ENCODE measurements around the gene CPB1.

CPB1 gene

GRCh38 chr3:148815316-148816110 is 12.1 kb upstream of the CPB1 start:
- Mint-ChIP-seq H3K4me3 (no peak overlapping the region), H3K4me1 (ENCODE audit: low read depth) (no peaks in the 10 kb centered on the region), H3K9me3 (no peaks in the 10 kb centered on the region), H3K27ac (no peak overlapping the region), H3K36me3 (ENCODE audit: low read depth) (no peaks in the 10 kb centered on the region), H3K27me3 (peaks cover 3% of the 10 kb centered on the region)
- intact Hi-C loops (cut with micrococcal nuclease): no loop called here

- intact Hi-C loops (cut with micrococcal nuclease): no loop called here
- Mint-ChIP-seq H3K4me1 (ENCODE audit: low read depth) (no peaks in the 10 kb centered on the region), H3K4me3 (no peak overlapping the region), H3K9me3 (no peaks in the 10 kb centered on the region), H3K27me3 (peaks cover 1% of the 10 kb centered on the region), H3K36me3 (ENCODE audit: low read depth) (no peaks in the 10 kb centered on the region), H3K27ac (no peak overlapping the region)
These were observed 11.2 kb upstream of the CPB1 start for GRCh38 chr3:148816427-148816826.

GRCh38 chr3:148816981-148817525 is 10.6 kb upstream of the CPB1 start:
- H3K9me3 Mint-ChIP-seq: no peaks in the 10 kb centered on the region
- H3K4me3 Mint-ChIP-seq: no peak overlapping the region
- no peak overlapping the region for H3K27ac Mint-ChIP-seq
- no peaks in the 10 kb centered on the region for H3K4me1 Mint-ChIP-seq (ENCODE audit: low read depth)
- intact Hi-C loops (cut with micrococcal nuclease): no loop called here
- H3K36me3 Mint-ChIP-seq (ENCODE audit: low read depth): no peaks in the 10 kb centered on the region
- peaks cover 1% of the 10 kb centered on the region for H3K27me3 Mint-ChIP-seq

- Mint-ChIP-seq H3K4me3 (no peak overlapping the region), H3K27ac (no peak overlapping the region), H3K9me3 (no peaks in the 10 kb centered on the region), H3K27me3 (peaks cover under 1% of the 10 kb centered on the region), H3K4me1 (ENCODE audit: low read depth) (no peaks in the 10 kb centered on the region), H3K36me3 (ENCODE audit: low read depth) (no peaks in the 10 kb centered on the region)
- intact Hi-C loops (cut with micrococcal nuclease): no loop called here
These were observed 7.0 kb upstream of the CPB1 start for GRCh38 chr3:148820361-148821245.

- Mint-ChIP-seq H3K9me3 (no peaks in the 10 kb centered on the region), H3K36me3 (ENCODE audit: low read depth) (no peaks in the 10 kb centered on the region)
- intact Hi-C loops (cut with micrococcal nuclease): no loop called here
These were observed 4.6 kb upstream of the CPB1 start for GRCh38 chr3:148823026-148823425.

GRCh38 chr3:148825476-148825875 is 2.1 kb upstream of the CPB1 start:
- H3K4me3 Mint-ChIP-seq: no peak overlapping the region
- H3K4me1 Mint-ChIP-seq (ENCODE audit: low read depth): no peaks in the 10 kb centered on the region
- H3K27ac Mint-ChIP-seq: no peak overlapping the region
- no peaks in the 10 kb centered on the region for H3K9me3 Mint-ChIP-seq
- no peaks in the 10 kb centered on the region for H3K27me3 Mint-ChIP-seq
- intact Hi-C loops (cut with micrococcal nuclease): no loop called here
- no peaks in the 10 kb centered on the region for H3K36me3 Mint-ChIP-seq (ENCODE audit: low read depth)

More at GRCh38 chr3:148823026-148823425, 4.6 kb upstream of the CPB1 start:
- Mint-ChIP-seq H3K4me3 (no peak overlapping the region), H3K27ac (no peak overlapping the region), H3K4me1 (ENCODE audit: low read depth) (no peaks in the 10 kb centered on the region), H3K27me3 (no peaks in the 10 kb centered on the region)

- intact Hi-C loops (cut with micrococcal nuclease): no loop called here
These were observed 602 bp downstream of the CPB1 start for GRCh38 chr3:148828136-148828690.

GRCh38 chr3:148829926-148830325 is 2.3 kb downstream of the CPB1 start:
- H3K36me3 Mint-ChIP-seq (ENCODE audit: low read depth): no peaks in the 10 kb centered on the region
- no peaks in the 10 kb centered on the region for H3K9me3 Mint-ChIP-seq
- H3K27ac Mint-ChIP-seq: no peak overlapping the region
- no peak overlapping the region for H3K4me3 Mint-ChIP-seq
- no peaks in the 10 kb centered on the region for H3K27me3 Mint-ChIP-seq
- intact Hi-C loops (cut with micrococcal nuclease): no loop called here
- no peaks in the 10 kb centered on the region for H3K4me1 Mint-ChIP-seq (ENCODE audit: low read depth)

More at GRCh38 chr3:148828136-148828690, 602 bp downstream of the CPB1 start:
- H3K36me3 Mint-ChIP-seq (ENCODE audit: low read depth): no peaks in the 10 kb centered on the region
- no peaks in the 10 kb centered on the region for H3K4me1 Mint-ChIP-seq (ENCODE audit: low read depth)
- H3K4me3 Mint-ChIP-seq: no peak overlapping the region
- no peak overlapping the region for H3K27ac Mint-ChIP-seq
- H3K27me3 Mint-ChIP-seq: no peaks in the 10 kb centered on the region
- H3K9me3 Mint-ChIP-seq: no peaks in the 10 kb centered on the region

- no peak overlapping the region for H3K27ac Mint-ChIP-seq
- no peaks in the 10 kb centered on the region for H3K27me3 Mint-ChIP-seq
- no peaks in the 10 kb centered on the region for H3K4me1 Mint-ChIP-seq (ENCODE audit: low read depth)
- no peak overlapping the region for H3K4me3 Mint-ChIP-seq
- H3K36me3 Mint-ChIP-seq (ENCODE audit: low read depth): no peaks in the 10 kb centered on the region
- no peaks in the 10 kb centered on the region for H3K9me3 Mint-ChIP-seq
- intact Hi-C loops (cut with micrococcal nuclease): no loop called here
These were observed 5.6 kb downstream of the CPB1 start for GRCh38 chr3:148833223-148833622.

- H3K27ac Mint-ChIP-seq: no peak overlapping the region
- H3K4me1 Mint-ChIP-seq (ENCODE audit: low read depth): no peaks in the 10 kb centered on the region
- H3K9me3 Mint-ChIP-seq: no peaks in the 10 kb centered on the region
- intact Hi-C loops (cut with micrococcal nuclease): no loop called here
- no peaks in the 10 kb centered on the region for H3K27me3 Mint-ChIP-seq
- H3K36me3 Mint-ChIP-seq (ENCODE audit: low read depth): no peaks in the 10 kb centered on the region
- H3K4me3 Mint-ChIP-seq: no peak overlapping the region
These were observed 12.2 kb downstream of the CPB1 start for GRCh38 chr3:148839805-148840204.

- H3K27ac Mint-ChIP-seq: no peak overlapping the region
- no peaks in the 10 kb centered on the region for H3K36me3 Mint-ChIP-seq (ENCODE audit: low read depth)
- H3K27me3 Mint-ChIP-seq: no peaks in the 10 kb centered on the region
- H3K4me3 Mint-ChIP-seq: no peak overlapping the region
- intact Hi-C loops (cut with micrococcal nuclease): no loop called here
- H3K4me1 Mint-ChIP-seq (ENCODE audit: low read depth): no peaks in the 10 kb centered on the region
- no peaks in the 10 kb centered on the region for H3K9me3 Mint-ChIP-seq
These were observed 12.8 kb downstream of the CPB1 start for GRCh38 chr3:148840451-148840850.

- Mint-ChIP-seq H3K9me3 (no peaks in the 10 kb centered on the region), H3K27ac (no peak overlapping the region), H3K4me3 (no peak overlapping the region), H3K4me1 (ENCODE audit: low read depth) (no peaks in the 10 kb centered on the region), H3K36me3 (ENCODE audit: low read depth) (no peaks in the 10 kb centered on the region), H3K27me3 (no peaks in the 10 kb centered on the region)
- intact Hi-C loops (cut with micrococcal nuclease): no loop called here
These were observed 18.3 kb downstream of the CPB1 start for GRCh38 chr3:148845756-148846395.

- Mint-ChIP-seq H3K36me3 (ENCODE audit: low read depth) (no peaks in the 10 kb centered on the region), H3K27ac (no peak overlapping the region), H3K27me3 (no peaks in the 10 kb centered on the region), H3K4me1 (ENCODE audit: low read depth) (no peaks in the 10 kb centered on the region), H3K9me3 (no peaks in the 10 kb centered on the region), H3K4me3 (no peak overlapping the region)
- intact Hi-C loops (cut with micrococcal nuclease): no loop called here
These were observed 19.7 kb downstream of the CPB1 start for GRCh38 chr3:148847351-148847750.

Measured in dendritic cell treated with granulocyte-macrophage colony-stimulating factor and Interleukin-4, amounts not matched to agents 40 ng/mL and 50 ng/mL, for 4 days (primary cell).